A673 (cell line): ENCODE data around the gene C1orf122. TPM values are rescaled to one million over a fixed set of nuclear protein-coding genes. Genes with fewer than 3 reads are reported as not detected.

ENCODE experiments used
- BruUV-seq: library from RNA; stranded (reverse); fragments of 400-500 nt; replicated peaks from 2 replicates; lab custom pipeline; 2021; lab: Mats Ljungman, UMichigan
- CTCF ChIA-PET: fragments of 300-600 bp; sonication (Branson Sonifier 250); formaldehyde crosslinking; loops from one replicate; lab custom pipeline; 2022; ENCODE audit warnings: antibody characterized with exemption; lab: Charles Lee
- POLR2A ChIA-PET: fragments of 300-600 bp; sonication (Branson Sonifier 250); formaldehyde crosslinking; loops from one replicate; lab custom pipeline; 2022; ENCODE audit warnings: antibody characterized with exemption; ENCODE audit not compliant: low non-redundant PET; lab: Charles Lee
- DNase-seq: peaks from one replicate; pipeline ENCODE4 v3.0.0-alpha.2; 2015; ENCODE audit warnings: low spot score
- H3K27ac ChIP-seq: fragments of 200-600 bp; sonication (generic); 2 replicates; pipeline ENCODE4 v1.5.1; 2016; ENCODE audit warnings: mixed run types, low read depth, mild to moderate bottlenecking, mixed read lengths, antibody characterized with exemption, low read length; ENCODE audit not compliant: poor library complexity, severe bottlenecking
- H3K27me3 ChIP-seq: fragments of 200-600 bp; sonication (generic); replicated peaks from 2 replicates; pipeline ENCODE4 v1.6.1; 2017; ENCODE audit warnings: mixed run types, low read depth, mild to moderate bottlenecking, mixed read lengths, antibody characterized with exemption, low read length; ENCODE audit not compliant: insufficient read depth, poor library complexity
- H3K36me3 ChIP-seq: fragments of 200-600 bp; sonication (generic); 2 replicates; pipeline ENCODE4 v1.6.1; 2016; ENCODE audit warnings: mixed run types, mild to moderate bottlenecking, mixed read lengths, antibody characterized with exemption, low read length; ENCODE audit not compliant: insufficient read depth, poor library complexity, severe bottlenecking
- H3K4me1 ChIP-seq: fragments of 200-600 bp; sonication (generic); 2 replicates; pipeline ENCODE4 v1.6.1; 2017; ENCODE audit warnings: mixed run types, mild to moderate bottlenecking, mixed read lengths, antibody characterized with exemption, low read length; ENCODE audit not compliant: insufficient read depth, poor library complexity, severe bottlenecking
- H3K4me3 ChIP-seq: fragments of 200-600 bp; sonication (generic); 2 replicates; pipeline ENCODE4 v1.5.1; 2016; ENCODE audit warnings: low read depth, mixed run types, mild to moderate bottlenecking, mixed read lengths, low read length; ENCODE audit not compliant: poor library complexity, severe bottlenecking
- H3K9me3 ChIP-seq: fragments of 200-600 bp; sonication (generic); 2 replicates; pipeline ENCODE4 v1.6.1; 2016; ENCODE audit warnings: mixed run types, low read depth, mild to moderate bottlenecking, mixed read lengths, antibody characterized with exemption, low read length; ENCODE audit not compliant: poor library complexity, severe bottlenecking
- EZH2 ChIP-seq: fragments of 200-600 bp; sonication (generic); IDR thresholded peaks from 2 replicates; pipeline ENCODE4 v1.6.1; 2017; ENCODE audit warnings: borderline replicate concordance, low read depth, mild to moderate bottlenecking, mixed read lengths, antibody characterized with exemption, low read length; ENCODE audit not compliant: poor library complexity, severe bottlenecking
- intact Hi-C: fragments of 100-400 bp; cut with micrococcal nuclease; formaldehyde crosslinking; loops from one replicate; pipeline ENCODE4 v1.10.0; 2022; ENCODE audit not compliant: unreplicated experiment
- total RNA-seq: library from RNA; stranded (reverse); gene quantifications from 2 replicates; pipeline ENCODE4 v1.2.3, GENCODE V29; 2021
- TF ChIP-seq, protein P1 (sequence below): fragments of 300-800, 200-600 bp; sonication (generic); conservative IDR thresholded peaks from 2 replicates; pipeline ENCODE4 v1.5.1; 2017; ENCODE audit warnings: low read depth, mild to moderate bottlenecking, antibody characterized with exemption, low read length, moderate library complexity, mixed read lengths

C1orf122 gene
- total RNA-seq, 1 experiment from 2014 or later, result 31.0 TPM

DNA sequence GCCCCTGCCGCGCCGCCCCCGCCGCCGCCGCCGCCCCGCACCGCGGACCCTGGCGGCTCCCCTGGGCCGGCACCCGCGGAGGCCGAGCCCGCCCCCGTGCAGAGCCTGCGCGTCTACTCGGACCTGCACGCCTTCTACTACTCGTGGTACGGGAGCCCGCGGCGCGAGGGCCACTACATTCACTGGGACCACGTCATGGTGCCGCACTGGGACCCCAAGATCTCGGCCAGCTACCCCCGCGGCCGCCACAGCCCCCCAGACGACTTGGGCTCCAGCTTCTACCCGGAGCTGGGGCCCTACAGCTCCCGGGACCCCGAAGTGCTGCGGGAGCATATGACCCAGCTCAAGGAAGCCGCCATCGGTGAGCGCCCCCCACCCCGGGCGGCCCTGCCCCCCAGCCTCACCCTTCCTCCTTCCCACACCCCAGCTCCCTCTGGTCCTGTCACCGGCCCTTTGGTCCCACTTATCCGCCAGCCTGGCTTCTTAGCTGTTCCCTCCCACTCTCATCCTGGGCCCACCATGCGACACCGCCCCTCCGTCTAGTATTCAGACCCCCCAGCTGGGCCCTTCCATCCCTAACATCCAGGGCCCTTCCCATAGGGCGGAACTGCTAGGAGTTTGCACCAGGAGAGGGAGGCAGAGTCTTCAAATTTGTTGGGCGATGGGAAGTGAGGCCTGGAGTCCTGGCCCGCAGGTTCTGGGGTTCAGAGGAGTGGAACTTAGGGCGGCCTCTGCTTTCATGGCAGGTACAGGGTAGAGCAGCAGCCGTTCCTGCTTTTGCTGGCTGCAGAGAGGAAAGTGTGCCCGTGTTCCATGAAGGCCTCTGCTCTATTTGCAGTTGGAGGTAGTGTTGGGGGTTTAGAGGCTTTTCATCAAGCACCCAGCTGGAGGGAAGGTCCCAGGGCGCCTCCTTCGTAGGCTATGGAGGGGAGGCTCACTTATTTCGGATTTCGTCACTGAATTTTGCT lies 12.9 kb upstream of the C1orf122 start:
- intact Hi-C loops, result loop anchor here (10.0 kb wide), 1 partner anchor 50 kb away; no protein-coding TSS in a partner anchor
- Histone ChIP-seq H3K27ac (no peak overlapping the region), H3K4me3 (peak overlapping the region; percentile 23), H3K36me3 (no peaks in the 10 kb centered on the region), H3K4me1 (no peaks in the 10 kb centered on the region), H3K9me3 (no peaks in the 10 kb centered on the region), H3K27me3 (peaks cover 16% of the 10 kb centered on the region)
- POLR2A ChIA-PET, result no interaction called here
- no TSS peak for BruUV-seq
- TF ChIP-seq EZH2, result no peak
- CTCF ChIA-PET, result no interaction called here
- no peak for DNase-seq

DNA sequence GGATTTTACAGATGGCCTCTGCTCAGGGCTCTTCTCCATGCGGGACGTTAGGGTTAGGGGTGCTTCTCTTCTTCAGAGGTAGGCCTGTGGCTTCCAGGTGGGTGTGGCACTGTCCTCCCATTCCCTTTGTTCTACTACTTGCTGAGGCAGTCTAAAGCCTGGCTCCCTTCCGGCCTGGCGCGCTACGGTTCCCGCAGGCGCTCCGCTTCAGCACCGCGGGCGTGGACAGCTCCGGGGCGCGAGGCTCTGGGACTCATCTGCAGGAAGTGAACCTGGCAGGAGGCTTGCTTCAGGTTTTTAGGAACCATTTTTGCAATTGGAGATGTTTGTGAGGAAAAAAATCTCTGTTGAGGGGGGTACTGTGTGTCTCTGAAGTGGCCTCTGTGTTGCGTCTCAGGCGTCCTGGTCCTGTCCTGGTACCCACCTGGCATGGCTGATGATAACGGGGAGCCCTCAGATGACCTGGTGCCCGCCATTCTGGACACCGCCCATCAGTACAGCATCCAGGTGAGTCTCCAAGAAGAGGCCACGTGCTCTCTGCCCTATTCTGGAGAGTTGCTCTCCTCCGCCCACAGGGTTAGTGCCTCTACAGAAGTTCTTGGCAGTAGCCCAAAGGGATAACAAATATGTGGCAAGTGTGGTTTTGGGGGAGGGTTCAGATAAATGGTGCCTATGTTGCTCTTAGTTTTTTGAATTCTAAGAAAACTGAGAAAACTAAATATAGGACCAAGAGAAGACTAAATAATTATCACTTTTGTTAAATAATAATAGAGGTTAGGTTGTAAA lies 12.1 kb upstream of the C1orf122 start:
- BruUV-seq, result no TSS peak
- ChIA-PET POLR2A (no interaction called here), CTCF (no interaction called here)
- Histone ChIP-seq H3K4me1 (no peaks in the 10 kb centered on the region), H3K4me3 (no peak overlapping the region), H3K36me3 (no peaks in the 10 kb centered on the region), H3K27ac (no peak overlapping the region), H3K27me3 (peaks cover 14% of the 10 kb centered on the region), H3K9me3 (no peaks in the 10 kb centered on the region)
- peak; percentile 74 for DNase-seq
- TF ChIP-seq EZH2, result no peak
- TF ChIP-seq, protein P1, sequence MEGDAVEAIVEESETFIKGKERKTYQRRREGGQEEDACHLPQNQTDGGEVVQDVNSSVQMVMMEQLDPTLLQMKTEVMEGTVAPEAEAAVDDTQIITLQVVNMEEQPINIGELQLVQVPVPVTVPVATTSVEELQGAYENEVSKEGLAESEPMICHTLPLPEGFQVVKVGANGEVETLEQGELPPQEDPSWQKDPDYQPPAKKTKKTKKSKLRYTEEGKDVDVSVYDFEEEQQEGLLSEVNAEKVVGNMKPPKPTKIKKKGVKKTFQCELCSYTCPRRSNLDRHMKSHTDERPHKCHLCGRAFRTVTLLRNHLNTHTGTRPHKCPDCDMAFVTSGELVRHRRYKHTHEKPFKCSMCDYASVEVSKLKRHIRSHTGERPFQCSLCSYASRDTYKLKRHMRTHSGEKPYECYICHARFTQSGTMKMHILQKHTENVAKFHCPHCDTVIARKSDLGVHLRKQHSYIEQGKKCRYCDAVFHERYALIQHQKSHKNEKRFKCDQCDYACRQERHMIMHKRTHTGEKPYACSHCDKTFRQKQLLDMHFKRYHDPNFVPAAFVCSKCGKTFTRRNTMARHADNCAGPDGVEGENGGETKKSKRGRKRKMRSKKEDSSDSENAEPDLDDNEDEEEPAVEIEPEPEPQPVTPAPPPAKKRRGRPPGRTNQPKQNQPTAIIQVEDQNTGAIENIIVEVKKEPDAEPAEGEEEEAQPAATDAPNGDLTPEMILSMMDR, result no peak
- intact Hi-C loops, result loop anchor here (10.0 kb wide), 1 partner anchor 51 kb away; no protein-coding TSS in a partner anchor

DNA sequence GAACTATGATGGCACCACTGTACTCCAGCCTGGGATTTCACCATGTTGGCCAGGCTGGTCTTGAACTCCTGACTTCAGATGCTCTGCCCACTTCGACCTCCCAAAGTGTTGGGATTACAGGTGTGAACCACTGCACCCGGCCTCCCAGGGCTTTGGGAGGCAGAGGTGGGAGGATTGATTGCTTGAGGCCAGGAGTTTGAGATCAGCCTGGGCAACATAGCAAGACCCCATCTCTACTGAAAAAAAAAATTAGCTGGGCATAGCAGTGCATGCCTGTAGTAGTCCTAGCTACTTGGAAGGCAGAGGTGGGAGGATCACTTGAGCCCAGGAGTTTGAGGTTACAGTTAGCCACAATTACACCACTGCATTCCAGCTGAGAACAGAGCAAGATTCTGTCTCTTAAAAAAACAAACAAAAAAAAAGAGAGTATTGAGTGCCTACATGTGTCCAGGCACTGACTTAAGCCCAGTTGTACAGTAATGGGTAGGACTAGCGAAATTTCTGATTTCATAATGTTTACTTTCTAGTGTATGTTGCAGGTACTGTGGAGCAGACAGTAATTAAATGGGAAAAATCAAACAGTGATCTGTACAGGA lies 9.7 kb upstream of the C1orf122 start:
- CTCF ChIA-PET, result no interaction called here
- POLR2A ChIA-PET, result no interaction called here
- Histone ChIP-seq H3K9me3 (no peaks in the 10 kb centered on the region), H3K27ac (no peak overlapping the region), H3K27me3 (peaks cover 2% of the 10 kb centered on the region), H3K4me3 (no peak overlapping the region), H3K36me3 (peaks cover 12% of the 10 kb centered on the region), H3K4me1 (no peaks in the 10 kb centered on the region)
- TF ChIP-seq, protein P1, result no peak
- TF ChIP-seq EZH2, result no peak
- DNase-seq, result no peak
- intact Hi-C loops, result loop anchor here (10.0 kb wide), 1 partner anchor 53 kb away; no protein-coding TSS in a partner anchor
- BruUV-seq, result no TSS peak
